IMR-90 (cell line): ENCODE results near the gene ZDHHC6. TPM values are rescaled to one million over a fixed set of nuclear protein-coding genes. Genes with fewer than 3 reads are reported as not detected.

Source experiments
- ATAC-seq: fragments of 200-7000 bp; cut with Tn5 transposase; 2 replicates; pipeline ENCODE4 v1.9.1; 2020; ENCODE audit warnings: low read depth, mild to moderate bottlenecking, moderate library complexity
- BruUV-seq: library from RNA; stranded (reverse); fragments of 400-500 nt; replicated peaks from 2 replicates; lab custom pipeline; 2021; lab: Mats Ljungman, UMichigan
- CTCF ChIA-PET: fragments of 300-600 bp; formaldehyde crosslinking; extraction: SDS; loops from one replicate; lab custom pipeline; 2021; ENCODE audit warnings: antibody characterized with exemption; lab: Yijun Ruan, JAX
- POLR2A ChIA-PET: fragments of 300-600 bp; sonication (Branson Sonifier 250); formaldehyde crosslinking; loops from one replicate; lab custom pipeline; 2022; ENCODE audit warnings: antibody characterized with exemption; ENCODE audit not compliant: unreplicated experiment; lab: Charles Lee
- DNase-seq: peaks from one replicate; pipeline ENCODE4 v3.0.0; 2013
- H2AFZ ChIP-seq: replicated peaks from 2 replicates; pipeline ENCODE3; 2013; ENCODE audit warnings: low read length, mild to moderate bottlenecking; ENCODE audit not compliant: poor library complexity
- H2AK5ac ChIP-seq: 2 replicates; pipeline ENCODE4 v1.6.1; 2013; ENCODE audit warnings: low read depth, low read length, inconsistent platforms
- H2AK9ac ChIP-seq: replicated peaks from 2 replicates; pipeline ENCODE3; 2013; ENCODE audit warnings: mild to moderate bottlenecking, low read depth, low read length, moderate library complexity; ENCODE audit not compliant: poor library complexity
- H2BK120ac ChIP-seq: 2 replicates; pipeline ENCODE4 v1.6.1; 2013; ENCODE audit warnings: low read depth, low read length, inconsistent platforms
- H2BK15ac ChIP-seq: 3 replicates; pipeline ENCODE4 v1.6.1; 2013; ENCODE audit warnings: low read depth, low read length, inconsistent platforms
- H2BK20ac ChIP-seq: 2 replicates; pipeline ENCODE4 v1.6.1; 2013; ENCODE audit warnings: low read depth, mild to moderate bottlenecking, inconsistent platforms, low read length, moderate library complexity
- H2BK5ac ChIP-seq: 2 replicates; pipeline ENCODE4 v1.6.1; 2013; ENCODE audit warnings: mild to moderate bottlenecking, low read depth, low read length, inconsistent platforms; ENCODE audit not compliant: poor library complexity, severe bottlenecking
- H3K14ac ChIP-seq: replicated peaks from 2 replicates; pipeline ENCODE4 v1.6.1; 2013; ENCODE audit warnings: low read depth, low read length, inconsistent platforms
- H3K18ac ChIP-seq: 2 replicates; pipeline ENCODE4 v1.6.1; 2013; ENCODE audit warnings: low read depth, low read length, control low read depth
- H3K23ac ChIP-seq: 2 replicates; pipeline ENCODE4 v1.6.1; 2013; ENCODE audit warnings: low read depth, low read length, inconsistent platforms
- H3K27ac ChIP-seq: 2 replicates; pipeline ENCODE4 v1.5.1; 2013; ENCODE audit warnings: mild to moderate bottlenecking, control low read depth, low read length; ENCODE audit not compliant: insufficient read depth
- H3K27me3 ChIP-seq: 2 replicates; pipeline ENCODE4 v1.6.1; 2013; ENCODE audit warnings: low read length; ENCODE audit not compliant: control insufficient read depth, insufficient read depth
- H3K36me3 ChIP-seq: 2 replicates; pipeline ENCODE4 v1.6.1; 2013; ENCODE audit warnings: low read length, mixed read lengths; ENCODE audit not compliant: control insufficient read depth, insufficient read depth
- H3K4ac ChIP-seq: 2 replicates; pipeline ENCODE4 v1.6.1; 2013; ENCODE audit warnings: low read depth, low read length, inconsistent platforms
- H3K4me1 ChIP-seq: 2 replicates; pipeline ENCODE4 v1.6.1; 2013; ENCODE audit warnings: low read length, mixed read lengths; ENCODE audit not compliant: control insufficient read depth, insufficient read depth
- H3K4me2 ChIP-seq: 2 replicates; pipeline ENCODE4 v1.6.1; 2013; ENCODE audit warnings: low read depth, mild to moderate bottlenecking, control low read depth, low read length, moderate library complexity
- H3K4me3 ChIP-seq: 2 replicates; pipeline ENCODE4 v1.5.1; 2013; ENCODE audit warnings: low read depth, mild to moderate bottlenecking, control low read depth, low read length, moderate library complexity; ENCODE audit not compliant: insufficient read depth
- H3K56ac ChIP-seq: 2 replicates; pipeline ENCODE4 v1.6.1; 2013; ENCODE audit warnings: low read length, inconsistent platforms; ENCODE audit not compliant: insufficient read depth; ENCODE audit errors: extremely low read depth
- H3K79me1 ChIP-seq, 2 experiments: 2 replicates each; pipeline ENCODE4 v1.6.1; 2013; ENCODE audit warnings: low read length in 2 of 2, inconsistent platforms in 1 of 2, low read depth in 1 of 2
- H3K9ac ChIP-seq: 2 replicates; pipeline ENCODE4 v1.6.1; 2013; ENCODE audit warnings: low read depth, low read length, control low read depth
- H3K9me1 ChIP-seq: 2 replicates; pipeline ENCODE4 v1.6.1; 2013; ENCODE audit warnings: low read length, inconsistent platforms; ENCODE audit not compliant: insufficient read depth
- H3K9me3 ChIP-seq: 2 replicates; pipeline ENCODE4 v1.6.1; 2013; ENCODE audit warnings: low read length; ENCODE audit not compliant: control insufficient read depth, insufficient read depth
- H4K20me1 ChIP-seq: 2 replicates; pipeline ENCODE4 v1.6.1; 2013; ENCODE audit warnings: low read length, inconsistent platforms; ENCODE audit not compliant: insufficient read depth
- H4K5ac ChIP-seq: 2 replicates; pipeline ENCODE4 v1.6.1; 2013; ENCODE audit warnings: mild to moderate bottlenecking, low read depth, low read length, control low read depth
- H4K8ac ChIP-seq, 2 experiments: 2 replicates each; pipeline ENCODE4 v1.6.1; 2013; ENCODE audit warnings: low read depth in 2 of 2, low read length in 2 of 2, control low read depth in 1 of 2, inconsistent platforms in 1 of 2
- H4K91ac ChIP-seq: 2 replicates; pipeline ENCODE4 v1.6.1; 2013; ENCODE audit warnings: low read depth, low read length, inconsistent platforms; ENCODE audit not compliant: insufficient read depth
- BHLHE40 ChIP-seq: fragments of 150-350 bp; IDR thresholded peaks from 2 replicates; pipeline ENCODE4 v1.6.1; 2016; ENCODE audit warnings: mild to moderate bottlenecking, low read depth, low read length
- CHD1 ChIP-seq: IDR thresholded peaks from 2 replicates; pipeline ENCODE4 v1.6.1; 2012; ENCODE audit warnings: low read depth, low read length, improper control_type of control experiment
- FOS ChIP-seq: fragments of 150-350 bp; IDR thresholded peaks from 2 replicates; pipeline ENCODE4 v1.6.1; 2016; ENCODE audit warnings: low read depth, low read length
- NFE2L2 ChIP-seq: fragments of 150-350 bp; IDR thresholded peaks from 2 replicates; pipeline ENCODE4 v1.6.1; 2016; ENCODE audit warnings: low read depth, mild to moderate bottlenecking, low read length
- RAD21 ChIP-seq: IDR thresholded peaks from 2 replicates; pipeline ENCODE4 v1.6.1; 2012; ENCODE audit warnings: low read length, improper control_type of control experiment
- RFX5 ChIP-seq: IDR thresholded peaks from 2 replicates; pipeline ENCODE4 v1.8.0; 2012; ENCODE audit warnings: low read depth, mild to moderate bottlenecking, low read length, moderate library complexity
- SMC3 ChIP-seq: fragments of 150-350 bp; IDR thresholded peaks from 2 replicates; pipeline ENCODE4 v1.6.1; 2016; ENCODE audit warnings: low read depth, mild to moderate bottlenecking, antibody characterized with exemption, low read length, moderate library complexity
- WGBS, 2 experiments: methylation state at CpG; one replicate each; pipeline versions ENCODE4 v1.1.5 to v1.1.7; 2013; ENCODE audit warnings: missing lambda C conversion rate in 2 of 2; ENCODE audit not compliant: insufficient read length in 1 of 2; ENCODE audit errors: extremely low coverage in 2 of 2; 5-methylcytosine and 5-hydroxymethylcytosine counted together
- dilution Hi-C: fragments of 300-500 bp; cut with HindIII; formaldehyde crosslinking; loops from one replicate; pipeline ENCODE4 v1.14.3; 2018; ENCODE audit warnings: low sequenced_read_pairs; ENCODE audit not compliant: unreplicated experiment
- in situ Hi-C: fragments of 300-500 bp; cut with MboI; formaldehyde crosslinking; loops from 3 replicates; pipeline ENCODE4 v1.14.3; 2019; ENCODE audit warnings: low sequenced_read_pairs, inconsistent platforms, mixed read lengths
- intact Hi-C: fragments of 100-400 bp; cut with micrococcal nuclease; formaldehyde crosslinking; loops from 2 replicates; pipeline ENCODE4 v1.10.0; 2022
- polyA plus RNA-seq, 3 experiments: library from polyadenylated mRNA; depleted of rRNA; stranded (reverse); fragments of >200 nt; gene quantifications; 2 replicates each; pipeline ENCODE4 v1.2.3, GENCODE V29; 2012; ENCODE audit warnings: low replicate concordance in 1 of 3
- total RNA-seq: library from RNA; depleted of rRNA; stranded (reverse); fragments of >200 nt; gene quantifications from 2 replicates; pipeline ENCODE4 v1.2.3, GENCODE V29; 2012
- TF ChIP-seq, protein P1 (sequence below): conservative IDR thresholded peaks from 2 replicates; pipeline ENCODE4 v1.5.1; 2012; ENCODE audit warnings: mild to moderate bottlenecking, low read depth, low read length, improper control_type of control experiment
- TF ChIP-seq, protein P2 (sequence below): fragments of 150-350 bp; IDR thresholded peaks from 2 replicates; pipeline ENCODE4 v1.6.1; 2017; ENCODE audit warnings: mild to moderate bottlenecking, antibody characterized with exemption, low read length, low read depth
- TF ChIP-seq, protein P3 (sequence below): fragments of 150-350 bp; IDR thresholded peaks from 2 replicates; pipeline ENCODE4 v1.6.1; 2016; ENCODE audit warnings: low read depth, mild to moderate bottlenecking, low read length, moderate library complexity, borderline replicate concordance

The ZDHHC6 gene
- total and polyA plus RNA-seq, 2 of the 4 experiments (the other 2 are of a cell fraction), result 17.4 to 21.6 TPM

DNA sequence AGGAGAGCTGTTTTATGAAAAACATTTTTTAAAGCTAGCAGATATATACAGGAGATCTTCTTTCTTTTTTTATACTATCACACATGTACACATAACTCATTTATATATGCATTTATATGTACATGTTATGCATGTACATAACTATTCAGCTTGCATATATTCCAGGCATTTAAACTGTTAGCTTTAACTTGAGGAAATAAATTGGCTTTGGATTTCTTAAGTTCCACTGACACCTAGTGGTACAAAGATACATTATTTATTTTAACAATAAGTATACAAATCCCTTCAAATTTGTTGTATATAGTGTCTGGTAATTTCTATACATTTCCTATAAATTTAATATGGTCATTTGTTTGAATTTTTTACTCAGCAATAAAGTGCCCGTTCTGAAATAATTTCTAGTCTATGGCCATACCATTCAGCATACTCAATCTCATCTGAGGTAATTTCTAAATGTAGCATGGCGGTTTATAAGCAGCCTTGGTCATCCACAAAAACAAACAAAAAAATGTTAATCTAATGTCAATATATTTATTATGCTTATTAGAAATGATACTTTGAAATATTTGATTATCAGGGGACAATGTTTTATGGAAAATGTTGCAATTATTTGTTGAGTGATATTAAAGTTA, 11.6 kb downstream of the ZDHHC6 start:
- ChIA-PET CTCF (interaction anchor here (0.5 to 1.0 kb wide), 3 partner anchors 10 to 39 kb away, joined by 3 to 7 read pairs (median 3); no protein-coding TSS in a partner anchor), POLR2A (no interaction called here)
- no peak overlapping the region for H2AFZ ChIP-seq
- no peak overlapping the region for H2BK5ac ChIP-seq
- no peaks in the 10 kb centered on the region for H3K27me3 ChIP-seq
- H3K14ac ChIP-seq, result no peak overlapping the region
- H3K9me1 ChIP-seq, result no peaks in the 10 kb centered on the region
- H2BK120ac ChIP-seq, result no peak overlapping the region
- no peak for TF ChIP-seq CHD1
- TF ChIP-seq, protein P1, sequence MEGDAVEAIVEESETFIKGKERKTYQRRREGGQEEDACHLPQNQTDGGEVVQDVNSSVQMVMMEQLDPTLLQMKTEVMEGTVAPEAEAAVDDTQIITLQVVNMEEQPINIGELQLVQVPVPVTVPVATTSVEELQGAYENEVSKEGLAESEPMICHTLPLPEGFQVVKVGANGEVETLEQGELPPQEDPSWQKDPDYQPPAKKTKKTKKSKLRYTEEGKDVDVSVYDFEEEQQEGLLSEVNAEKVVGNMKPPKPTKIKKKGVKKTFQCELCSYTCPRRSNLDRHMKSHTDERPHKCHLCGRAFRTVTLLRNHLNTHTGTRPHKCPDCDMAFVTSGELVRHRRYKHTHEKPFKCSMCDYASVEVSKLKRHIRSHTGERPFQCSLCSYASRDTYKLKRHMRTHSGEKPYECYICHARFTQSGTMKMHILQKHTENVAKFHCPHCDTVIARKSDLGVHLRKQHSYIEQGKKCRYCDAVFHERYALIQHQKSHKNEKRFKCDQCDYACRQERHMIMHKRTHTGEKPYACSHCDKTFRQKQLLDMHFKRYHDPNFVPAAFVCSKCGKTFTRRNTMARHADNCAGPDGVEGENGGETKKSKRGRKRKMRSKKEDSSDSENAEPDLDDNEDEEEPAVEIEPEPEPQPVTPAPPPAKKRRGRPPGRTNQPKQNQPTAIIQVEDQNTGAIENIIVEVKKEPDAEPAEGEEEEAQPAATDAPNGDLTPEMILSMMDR, result peak; percentile 52
- TF ChIP-seq BHLHE40, result no peak
- TF ChIP-seq RFX5, result no peak
- TF ChIP-seq, protein P2, sequence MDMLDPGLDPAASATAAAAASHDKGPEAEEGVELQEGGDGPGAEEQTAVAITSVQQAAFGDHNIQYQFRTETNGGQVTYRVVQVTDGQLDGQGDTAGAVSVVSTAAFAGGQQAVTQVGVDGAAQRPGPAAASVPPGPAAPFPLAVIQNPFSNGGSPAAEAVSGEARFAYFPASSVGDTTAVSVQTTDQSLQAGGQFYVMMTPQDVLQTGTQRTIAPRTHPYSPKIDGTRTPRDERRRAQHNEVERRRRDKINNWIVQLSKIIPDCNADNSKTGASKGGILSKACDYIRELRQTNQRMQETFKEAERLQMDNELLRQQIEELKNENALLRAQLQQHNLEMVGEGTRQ, result no peak
- peak; percentile 48 for TF ChIP-seq SMC3
- TF ChIP-seq, protein P3, sequence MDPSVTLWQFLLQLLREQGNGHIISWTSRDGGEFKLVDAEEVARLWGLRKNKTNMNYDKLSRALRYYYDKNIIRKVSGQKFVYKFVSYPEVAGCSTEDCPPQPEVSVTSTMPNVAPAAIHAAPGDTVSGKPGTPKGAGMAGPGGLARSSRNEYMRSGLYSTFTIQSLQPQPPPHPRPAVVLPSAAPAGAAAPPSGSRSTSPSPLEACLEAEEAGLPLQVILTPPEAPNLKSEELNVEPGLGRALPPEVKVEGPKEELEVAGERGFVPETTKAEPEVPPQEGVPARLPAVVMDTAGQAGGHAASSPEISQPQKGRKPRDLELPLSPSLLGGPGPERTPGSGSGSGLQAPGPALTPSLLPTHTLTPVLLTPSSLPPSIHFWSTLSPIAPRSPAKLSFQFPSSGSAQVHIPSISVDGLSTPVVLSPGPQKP, result no peak
- no peak for TF ChIP-seq FOS
- no peak for TF ChIP-seq NFE2L2
- peak; percentile 68 for TF ChIP-seq RAD21
- no peak overlapping the region for H3K18ac ChIP-seq
- DNase-seq, result peak; percentile 60
- H3K56ac ChIP-seq, result no peak overlapping the region
- H3K9ac ChIP-seq, result no peak overlapping the region
- no peaks in the 10 kb centered on the region for H3K9me3 ChIP-seq
- H4K20me1 ChIP-seq, result no peaks in the 10 kb centered on the region
- intact Hi-C loops, result loop anchor here (1.0 to 5.0 kb wide), 2 partner anchors 120 to 253 kb away; partner anchors contain the start of gene GPAM
- dilution Hi-C loops, result no loop called here
- no peaks in the 10 kb centered on the region for H3K79me1 ChIP-seq
- BruUV-seq, result no TSS peak
- no peak overlapping the region for H3K4ac ChIP-seq
- H4K91ac ChIP-seq, result no peak overlapping the region
- H3K23ac ChIP-seq, result no peak overlapping the region
- H4K8ac ChIP-seq, result no peak overlapping the region
- in situ Hi-C loops, result no loop called here
- no peak overlapping the region for H2AK5ac ChIP-seq
- H3K4me3 ChIP-seq, result no peak overlapping the region
- no peaks in the 10 kb centered on the region for H3K4me1 ChIP-seq
- H3K36me3 ChIP-seq, result peaks cover 20% of the 10 kb centered on the region
- no peak overlapping the region for H2BK15ac ChIP-seq
- H2BK20ac ChIP-seq, result no peak overlapping the region
- ATAC-seq, result peak; percentile 69
- no peak overlapping the region for H3K27ac ChIP-seq
- no peak overlapping the region for H2AK9ac ChIP-seq
- no peak overlapping the region for H3K4me2 ChIP-seq
- H4K5ac ChIP-seq, result no peak overlapping the region
- WGBS, 2 experiments, result no CpG with 5 or more reads among the region's 2 CpGs
